ENCODE data around the gene USP44. TPM values are rescaled to one million over a fixed set of nuclear protein-coding genes. Genes with fewer than 3 reads are reported as not detected.

USP44 gene
- total and polyA plus RNA-seq, 10 of the 15 experiments (the other 5 are each of a cell fraction or from before 2014, with no cell fraction given), result 0.02 to 0.26 (median 0.12) TPM; not detected in 6

- TF ChIP-seq, protein P1, sequence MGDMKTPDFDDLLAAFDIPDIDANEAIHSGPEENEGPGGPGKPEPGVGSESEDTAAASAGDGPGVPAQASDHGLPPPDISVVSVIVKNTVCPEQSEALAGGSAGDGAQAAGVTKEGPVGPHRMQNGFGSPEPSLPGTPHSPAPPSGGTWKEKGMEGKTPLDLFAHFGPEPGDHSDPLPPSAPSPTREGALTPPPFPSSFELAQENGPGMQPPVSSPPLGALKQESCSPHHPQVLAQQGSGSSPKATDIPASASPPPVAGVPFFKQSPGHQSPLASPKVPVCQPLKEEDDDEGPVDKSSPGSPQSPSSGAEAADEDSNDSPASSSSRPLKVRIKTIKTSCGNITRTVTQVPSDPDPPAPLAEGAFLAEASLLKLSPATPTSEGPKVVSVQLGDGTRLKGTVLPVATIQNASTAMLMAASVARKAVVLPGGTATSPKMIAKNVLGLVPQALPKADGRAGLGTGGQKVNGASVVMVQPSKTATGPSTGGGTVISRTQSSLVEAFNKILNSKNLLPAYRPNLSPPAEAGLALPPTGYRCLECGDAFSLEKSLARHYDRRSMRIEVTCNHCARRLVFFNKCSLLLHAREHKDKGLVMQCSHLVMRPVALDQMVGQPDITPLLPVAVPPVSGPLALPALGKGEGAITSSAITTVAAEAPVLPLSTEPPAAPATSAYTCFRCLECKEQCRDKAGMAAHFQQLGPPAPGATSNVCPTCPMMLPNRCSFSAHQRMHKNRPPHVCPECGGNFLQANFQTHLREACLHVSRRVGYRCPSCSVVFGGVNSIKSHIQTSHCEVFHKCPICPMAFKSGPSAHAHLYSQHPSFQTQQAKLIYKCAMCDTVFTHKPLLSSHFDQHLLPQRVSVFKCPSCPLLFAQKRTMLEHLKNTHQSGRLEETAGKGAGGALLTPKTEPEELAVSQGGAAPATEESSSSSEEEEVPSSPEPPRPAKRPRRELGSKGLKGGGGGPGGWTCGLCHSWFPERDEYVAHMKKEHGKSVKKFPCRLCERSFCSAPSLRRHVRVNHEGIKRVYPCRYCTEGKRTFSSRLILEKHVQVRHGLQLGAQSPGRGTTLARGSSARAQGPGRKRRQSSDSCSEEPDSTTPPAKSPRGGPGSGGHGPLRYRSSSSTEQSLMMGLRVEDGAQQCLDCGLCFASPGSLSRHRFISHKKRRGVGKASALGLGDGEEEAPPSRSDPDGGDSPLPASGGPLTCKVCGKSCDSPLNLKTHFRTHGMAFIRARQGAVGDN (IDR thresholded peaks at IDR 0.05), result peak; percentile 73
- no peak for TF ChIP-seq ZNF274 (IDR thresholded peaks at IDR 0.05; ENCODE audit: insufficient read depth, insufficient read length)
- no peak for TF ChIP-seq TARDBP (IDR thresholded peaks at IDR 0.05; ENCODE audit: borderline replicate concordance)
- no peak for TF ChIP-seq NFXL1 (IDR thresholded peaks at IDR 0.05; ENCODE audit: borderline replicate concordance)
- no peak for TF ChIP-seq LARP7 (IDR thresholded peaks at IDR 0.05)
- TF ChIP-seq STAT1 (conservative IDR thresholded peaks at IDR 0.05), result no peak
- TF ChIP-seq MTA2 (IDR thresholded peaks at IDR 0.05; ENCODE audit: low read depth), result no peak
- peak; percentile 80 for TF ChIP-seq IKZF1 (conservative IDR thresholded peaks at IDR 0.05)
- no peak; a peak in 1 of 4 replicates for TF ChIP-seq ETV6 (conservative IDR thresholded peaks at IDR 0.05 in 1 of 2, IDR thresholded peaks at IDR 0.05 in 1 of 2; ENCODE audit: borderline replicate concordance in 1 of 2, low read depth in 1 of 2)
- TF ChIP-seq POLR2A (IDR thresholded peaks at IDR 0.05; ENCODE audit: low read depth, low read length), result peak; percentile 99
- peak; percentile 29; the same call in 1 of the 2 replicates for TF ChIP-seq SMARCA5 (IDR thresholded peaks at IDR 0.05)
- TF ChIP-seq FOXM1 (IDR thresholded peaks at IDR 0.05; ENCODE audit: low read depth, low read length), result no peak
- peak; percentile 84 for TF ChIP-seq NBN (IDR thresholded peaks at IDR 0.05)
- 0 out of 2 replicates have a peak, but pooled peaks have one; percentile 22 for TF ChIP-seq ZNF24 (IDR thresholded peaks at IDR 0.05)
- TF ChIP-seq ZNF207 (IDR thresholded peaks at IDR 0.05; ENCODE audit: borderline replicate concordance), result no peak
- no peak for TF ChIP-seq ZNF592 (IDR thresholded peaks at IDR 0.05)
- TF ChIP-seq, protein P2, sequence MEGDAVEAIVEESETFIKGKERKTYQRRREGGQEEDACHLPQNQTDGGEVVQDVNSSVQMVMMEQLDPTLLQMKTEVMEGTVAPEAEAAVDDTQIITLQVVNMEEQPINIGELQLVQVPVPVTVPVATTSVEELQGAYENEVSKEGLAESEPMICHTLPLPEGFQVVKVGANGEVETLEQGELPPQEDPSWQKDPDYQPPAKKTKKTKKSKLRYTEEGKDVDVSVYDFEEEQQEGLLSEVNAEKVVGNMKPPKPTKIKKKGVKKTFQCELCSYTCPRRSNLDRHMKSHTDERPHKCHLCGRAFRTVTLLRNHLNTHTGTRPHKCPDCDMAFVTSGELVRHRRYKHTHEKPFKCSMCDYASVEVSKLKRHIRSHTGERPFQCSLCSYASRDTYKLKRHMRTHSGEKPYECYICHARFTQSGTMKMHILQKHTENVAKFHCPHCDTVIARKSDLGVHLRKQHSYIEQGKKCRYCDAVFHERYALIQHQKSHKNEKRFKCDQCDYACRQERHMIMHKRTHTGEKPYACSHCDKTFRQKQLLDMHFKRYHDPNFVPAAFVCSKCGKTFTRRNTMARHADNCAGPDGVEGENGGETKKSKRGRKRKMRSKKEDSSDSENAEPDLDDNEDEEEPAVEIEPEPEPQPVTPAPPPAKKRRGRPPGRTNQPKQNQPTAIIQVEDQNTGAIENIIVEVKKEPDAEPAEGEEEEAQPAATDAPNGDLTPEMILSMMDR (IDR thresholded peaks at IDR 0.05 in 2 of 3, conservative IDR thresholded peaks at IDR 0.05 in 1 of 3; ENCODE audit: control insufficient read depth in 2 of 3, extremely low read depth in 1 of 3, insufficient read depth in 1 of 3, low read depth in 3 of 3, low read length in 3 of 3), result no peak
- peak; percentile 75 for TF ChIP-seq RELB (IDR thresholded peaks at IDR 0.05; ENCODE audit: low read depth)
- TF ChIP-seq EED (IDR thresholded peaks at IDR 0.05; ENCODE audit: low read depth), result no peak; the same call in 1 of the 2 replicates
Measured at GRCh38 chr12:95473884-95474659, 77.2 kb downstream of the USP44 start, which contains the start of gene METAP2 (continued).

All from GM12878 (cell line).